ENCODE measurements around the gene PCDHGA10.
"Not testable (repeated sequence)": the region's sequence is repeated elsewhere in the genome, so short reads cannot be mapped to it uniquely, and the experiment has no call there.

The PCDHGA10 gene

GRCh38 chr5:141427783-141428426, 15.1 kb downstream of the PCDHGA10 start:
- DNase-seq = no peak

- peak; percentile 80 for DNase-seq
Measured at GRCh38 chr5:141430332-141431113, 17.7 kb downstream of the PCDHGA10 start, which contains the start of gene PCDHGA12. PCDHGA12 (plus strand) TSS chr5:141430507; CDS start chr5:141430760, 253 bp downstream.

- DNase-seq = no peak
Measured at GRCh38 chr5:141431286-141431685, 18.5 kb downstream of the PCDHGA10 start.

GRCh38 chr5:141432308-141432707, 19.5 kb downstream of the PCDHGA10 start:
- DNase-seq = not testable (repeated sequence)

GRCh38 chr5:141432726-141433125, 19.9 kb downstream of the PCDHGA10 start:
- DNase-seq = not testable (repeated sequence)

- DNase-seq = no peak
Measured at GRCh38 chr5:141434006-141434405, 21.2 kb downstream of the PCDHGA10 start.

- DNase-seq = no peak
Measured at GRCh38 chr5:141437221-141437620, 24.4 kb downstream of the PCDHGA10 start.

GRCh38 chr5:141439411-141440141, 26.8 kb downstream of the PCDHGA10 start:
- DNase-seq = no peak

- DNase-seq = no peak
Measured at GRCh38 chr5:141440341-141440740, 27.6 kb downstream of the PCDHGA10 start.

GRCh38 chr5:141441571-141442170, 28.9 kb downstream of the PCDHGA10 start:
- DNase-seq = no peak

- no peak for DNase-seq
Measured at GRCh38 chr5:141465351-141465750, 52.6 kb downstream of the PCDHGA10 start.

Data from 8988T (cell line).